GM18519 (cell line): ENCODE measurements around the gene RSPH1.

Experiments used
- ATAC-seq: cut with Tn5 transposase; IDR thresholded peaks from one replicate; pipeline ENCODE4 v1.9.1; 2021; ENCODE audit warnings: mild to moderate bottlenecking, moderate library complexity; ENCODE audit not compliant: unreplicated experiment, low FRiP score

RSPH1 gene

GRCh38 chr21:42433946-42434551 lies 62.0 kb downstream of the RSPH1 start:
- no peak for ATAC-seq

DNA sequence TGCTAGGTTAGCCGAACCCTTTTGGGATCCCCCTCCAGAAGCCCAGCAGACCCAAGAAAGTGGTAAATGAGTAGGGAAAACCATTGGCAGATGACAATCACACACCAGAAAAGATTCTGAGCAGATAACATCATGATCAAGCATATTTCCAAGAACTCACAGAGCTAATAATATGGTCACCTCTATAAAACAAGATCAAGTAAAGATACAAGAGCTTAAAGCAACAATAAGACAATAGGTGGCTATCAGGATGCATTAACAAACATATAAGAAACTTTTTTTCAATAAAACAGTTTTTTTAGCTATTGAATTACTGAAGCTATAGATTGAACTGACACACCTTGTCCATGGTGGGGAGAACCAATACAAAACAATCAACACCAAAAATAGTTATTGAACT lies 63.3 kb downstream of the RSPH1 start:
- no peak for ATAC-seq

GRCh38 chr21:42431196-42431595 lies 64.8 kb downstream of the RSPH1 start:
- no peak for ATAC-seq

DNA sequence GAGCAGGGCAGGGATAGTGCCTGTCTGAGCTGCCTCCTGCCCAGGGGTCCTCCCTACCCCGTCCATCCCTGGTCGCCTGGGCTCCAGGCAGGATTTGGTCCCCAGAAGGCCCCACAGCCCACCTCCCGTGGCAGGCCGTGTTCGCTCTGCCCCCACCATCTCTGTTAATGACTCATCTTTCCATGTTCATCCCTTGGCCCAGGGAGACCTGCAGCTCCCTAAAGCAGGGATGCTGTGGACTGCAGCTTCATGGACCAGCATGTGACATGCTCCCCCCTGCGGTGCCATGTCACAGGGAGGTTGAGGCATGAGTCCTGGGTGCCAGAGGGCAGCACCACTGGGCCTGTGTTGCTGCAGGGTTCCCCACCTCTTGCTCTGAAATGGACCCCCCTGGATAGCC lies 65.5 kb downstream of the RSPH1 start:
- ATAC-seq = no peak

DNA sequence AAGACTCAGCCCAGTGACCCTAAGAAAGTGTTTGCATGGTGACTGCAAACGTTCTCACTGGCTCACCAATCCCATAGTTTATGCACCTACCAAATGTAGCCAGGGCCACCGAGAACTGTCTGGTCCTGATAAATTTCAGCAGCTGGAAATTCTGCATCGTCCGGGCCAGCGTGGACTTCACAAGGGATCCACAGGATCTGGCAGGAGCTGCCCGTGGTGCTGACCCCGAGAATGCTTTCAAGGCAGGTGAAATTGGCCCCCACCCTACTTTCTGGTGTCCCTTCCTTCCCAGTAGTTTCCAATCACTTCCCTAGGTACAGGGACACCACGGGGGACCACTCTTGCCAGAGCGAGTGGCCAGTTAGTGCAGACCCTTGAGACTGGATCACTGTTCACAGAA lies 66.2 kb downstream of the RSPH1 start:
- ATAC-seq = no peak

- ATAC-seq = no peak
Measured at GRCh38 chr21:42429021-42429420, 67.0 kb downstream of the RSPH1 start.

DNA sequence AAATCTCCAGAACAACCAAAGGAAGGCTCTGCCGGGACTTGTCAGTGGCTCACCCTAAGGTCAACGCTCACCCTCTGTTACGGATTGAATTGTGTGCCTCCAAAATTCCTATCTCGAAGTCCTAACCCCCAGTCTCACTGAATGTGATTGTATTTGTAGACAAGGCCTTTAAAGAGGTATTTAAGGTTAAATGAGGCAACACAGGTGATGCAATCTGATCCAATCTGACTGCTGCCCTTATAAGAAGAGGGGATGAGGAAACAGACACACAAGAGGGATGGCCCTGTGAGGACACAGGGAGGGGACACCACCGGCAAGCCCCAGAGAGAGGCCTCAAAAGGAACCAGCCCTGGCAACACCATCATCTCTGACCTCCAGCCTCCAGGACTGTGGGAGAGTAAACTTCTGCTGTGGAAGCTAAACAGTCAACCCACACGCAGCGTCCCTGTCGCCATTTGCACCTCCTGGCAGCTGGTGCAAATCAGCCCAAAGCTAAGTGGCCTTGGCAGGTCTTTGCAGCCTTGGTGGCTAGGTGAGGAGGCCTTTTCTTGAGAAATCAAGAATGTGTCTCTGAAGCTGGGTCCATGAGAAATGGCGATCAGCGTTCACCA lies 68.1 kb downstream of the RSPH1 start:
- ATAC-seq = no peak

- no peak for ATAC-seq
Measured at GRCh38 chr21:42426876-42427480, 69.0 kb downstream of the RSPH1 start.

GRCh38 chr21:42426424-42426823 lies 69.6 kb downstream of the RSPH1 start:
- ATAC-seq = no peak

- no peak for ATAC-seq
Measured at GRCh38 chr21:42425591-42425990, 70.4 kb downstream of the RSPH1 start.

- ATAC-seq = no peak
Measured at GRCh38 chr21:42424914-42425541, 71.0 kb downstream of the RSPH1 start.

GRCh38 chr21:42423685-42424084 lies 72.3 kb downstream of the RSPH1 start:
- no peak for ATAC-seq

DNA sequence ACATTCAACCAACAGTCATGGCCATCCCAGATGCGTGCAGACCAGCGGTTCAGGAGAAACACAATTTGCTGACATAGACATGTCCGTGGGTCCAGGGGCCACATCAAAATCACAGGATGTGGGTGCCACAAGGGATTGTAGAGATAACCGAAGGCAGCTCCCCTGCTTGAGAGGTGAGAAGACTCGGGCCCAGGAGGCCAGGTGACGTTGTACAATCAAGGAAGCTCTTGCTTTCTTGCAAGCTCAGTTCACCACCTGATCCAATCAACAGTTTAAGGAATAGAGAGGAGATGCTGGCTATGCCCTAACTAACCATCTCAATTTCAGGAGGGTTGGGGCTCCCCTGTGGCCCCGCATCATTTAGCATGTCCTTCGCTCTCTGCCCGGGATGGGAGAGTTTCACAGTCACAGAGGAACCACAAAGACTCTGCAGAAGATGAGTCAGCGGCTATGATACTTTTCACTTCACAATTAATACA lies 72.8 kb downstream of the RSPH1 start:
- ATAC-seq = no peak
